ENCODE data around the gene TBC1D23. TPM values are rescaled to one million over a fixed set of nuclear protein-coding genes. Genes with fewer than 3 reads are reported as not detected.
"Not testable (repeated sequence)": the region's sequence is repeated elsewhere in the genome, so short reads cannot be mapped to it uniquely, and the experiment has no call there.

The TBC1D23 gene
- total and polyA plus RNA-seq, 9 donors = 20.1 to 52.7 (median 36.9) TPM

- Histone ChIP-seq H3K9me3 (no peaks in the 10 kb centered on the region), H3K36me3 (no peaks in the 10 kb centered on the region), H3K4me1 (ENCODE audit: insufficient read depth) (peaks cover 2% of the 10 kb centered on the region), H3K27me3 (no peaks in the 10 kb centered on the region), H3K4me3 (no peak overlapping the region), H3K27ac (no peak overlapping the region)
- TF ChIP-seq EP300 (IDR thresholded peaks at IDR 0.05) (no peak), POLR2A (IDR thresholded peaks at IDR 0.05) (no peak), CTCF (IDR thresholded peaks at IDR 0.05) (no peak)
- intact Hi-C loops (cut with DNase I) = no loop called here
- no peak for DNase-seq
- 12 to 18% (median 16%) methylated on average over 2 of the region's 2 CpGs for WGBS, 3 donors
Measured at GRCh38 chr3:100269001-100269400, 8.2 kb downstream of the TBC1D23 start.

GRCh38 chr3:100269410-100270214 is 8.8 kb downstream of the TBC1D23 start:
- Histone ChIP-seq H3K4me1 (ENCODE audit: insufficient read depth) (peaks cover 1% of the 10 kb centered on the region), H3K27me3 (no peaks in the 10 kb centered on the region), H3K27ac (no peak overlapping the region), H3K36me3 (no peaks in the 10 kb centered on the region), H3K4me3 (no peak overlapping the region), H3K9me3 (no peaks in the 10 kb centered on the region)
- TF ChIP-seq EP300 (IDR thresholded peaks at IDR 0.05) (no peak), CTCF (IDR thresholded peaks at IDR 0.05) (no peak), POLR2A (IDR thresholded peaks at IDR 0.05) (no peak)
- intact Hi-C loops (cut with DNase I) = no loop called here
- 58 to 71% (median 64%) methylated on average over 2 of the region's 2 CpGs for WGBS, 3 donors
- no peak for DNase-seq

- Histone ChIP-seq H3K27ac (no peak overlapping the region), H3K36me3 (no peaks in the 10 kb centered on the region), H3K27me3 (no peaks in the 10 kb centered on the region), H3K4me1 (ENCODE audit: insufficient read depth) (peaks cover 1% of the 10 kb centered on the region), H3K4me3 (no peak overlapping the region), H3K9me3 (no peaks in the 10 kb centered on the region)
- TF ChIP-seq POLR2A (IDR thresholded peaks at IDR 0.05) = no peak
- no peak for TF ChIP-seq CTCF (IDR thresholded peaks at IDR 0.05)
- no peak for TF ChIP-seq EP300 (IDR thresholded peaks at IDR 0.05)
- DNase-seq = no peak
- intact Hi-C loops (cut with DNase I) = no loop called here
- WGBS, 3 donors = 92 to 95% (median 95%) methylated on average over 2 of the region's 2 CpGs
Measured at GRCh38 chr3:100270215-100270583, 9.4 kb downstream of the TBC1D23 start.

GRCh38 chr3:100271522-100271921 is 10.7 kb downstream of the TBC1D23 start:
- Histone ChIP-seq H3K27me3 (no peaks in the 10 kb centered on the region), H3K9me3 (no peaks in the 10 kb centered on the region), H3K4me1 (ENCODE audit: insufficient read depth) (peaks cover 1% of the 10 kb centered on the region), H3K36me3 (no peaks in the 10 kb centered on the region), H3K4me3 (no peak overlapping the region), H3K27ac (no peak overlapping the region)
- no peak for DNase-seq
- no peak for TF ChIP-seq POLR2A (IDR thresholded peaks at IDR 0.05)
- no peak for TF ChIP-seq CTCF (IDR thresholded peaks at IDR 0.05)
- TF ChIP-seq EP300 (IDR thresholded peaks at IDR 0.05) = no peak
- 98 to 100% (median 100%) methylated on average over 1 of the region's 1 CpG for WGBS, 3 donors
- intact Hi-C loops (cut with DNase I) = no loop called here

- H3K9me3 ChIP-seq; H3K27me3 ChIP-seq; H3K4me1 ChIP-seq (ENCODE audit: insufficient read depth); intact Hi-C loops (cut with DNase I); H3K27ac ChIP-seq; DNase-seq; H3K4me3 ChIP-seq; H3K36me3 ChIP-seq: not testable (repeated sequence)
- WGBS, 3 donors = 84 to 90% (median 88%) methylated on average over 13 of the region's 13 CpGs
Measured at GRCh38 chr3:100272797-100273611, 12.2 kb downstream of the TBC1D23 start.
